ENCODE results near the gene VPS9D1. TPM values are rescaled to one million over a fixed set of nuclear protein-coding genes. Genes with fewer than 3 reads are reported as not detected.
"Not testable (repeated sequence)": the region's sequence is repeated elsewhere in the genome, so short reads cannot be mapped to it uniquely, and the experiment has no call there.

VPS9D1 gene
- total RNA-seq, 1 donor from 2014 or later: 12.2 TPM

DNA sequence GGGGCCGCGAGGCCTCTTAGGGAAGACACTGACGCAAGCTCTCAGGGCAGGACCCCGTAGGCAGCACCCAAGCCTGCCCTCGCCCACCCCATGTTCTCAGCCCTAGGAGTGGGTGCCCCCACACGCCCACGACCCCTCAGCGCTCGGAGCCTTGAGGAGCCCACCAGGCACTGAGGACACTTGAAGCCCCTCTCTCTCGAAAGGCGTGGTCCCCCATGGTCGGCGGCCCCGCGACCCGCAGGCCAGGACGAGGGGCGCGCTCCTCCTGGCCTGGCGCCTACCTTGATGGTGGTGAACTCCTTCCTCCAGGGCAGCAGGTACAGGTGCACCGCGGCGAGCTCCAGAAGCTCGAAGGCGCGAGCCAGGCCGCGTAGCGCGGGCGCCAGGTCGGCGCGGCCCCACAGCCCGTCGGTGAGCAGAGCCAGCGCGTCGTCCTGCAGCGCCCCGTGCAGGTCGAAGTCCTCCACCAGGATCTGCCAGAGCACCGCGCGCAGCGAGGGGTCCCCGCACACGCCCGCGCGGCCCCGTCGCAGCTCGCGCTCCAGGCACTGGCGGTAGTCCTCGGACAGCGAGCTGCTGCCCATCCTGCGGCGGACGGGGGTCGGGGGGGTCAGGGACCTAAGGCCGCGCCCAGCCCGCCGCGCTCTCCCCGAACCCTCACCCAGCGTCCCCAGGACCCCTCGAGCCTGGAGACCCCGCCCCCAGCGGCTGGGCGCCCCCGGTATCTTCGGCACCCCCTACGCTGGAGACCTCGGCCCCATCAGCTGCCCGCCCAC, 19.9 kb downstream of the VPS9D1 start:
- peak overlapping the region; percentile 25 for H3K4me3 Mint-ChIP-seq (ENCODE audit: unreplicated experiment)
- H3K4me1 Mint-ChIP-seq (ENCODE audit: unreplicated experiment): no peaks in the 10 kb centered on the region
- H3K27ac Mint-ChIP-seq (ENCODE audit: unreplicated experiment): no peak overlapping the region
- DNase-seq (ENCODE audit: low spot score): peak; percentile 60
- H3K27me3 Mint-ChIP-seq (ENCODE audit: unreplicated experiment): peaks cover 15% of the 10 kb centered on the region
- H3K9me3 Mint-ChIP-seq (ENCODE audit: unreplicated experiment): no peaks in the 10 kb centered on the region
- peaks cover 6% of the 10 kb centered on the region for H3K36me3 Mint-ChIP-seq (ENCODE audit: low read depth, unreplicated experiment)
- TF ChIP-seq, protein P1, sequence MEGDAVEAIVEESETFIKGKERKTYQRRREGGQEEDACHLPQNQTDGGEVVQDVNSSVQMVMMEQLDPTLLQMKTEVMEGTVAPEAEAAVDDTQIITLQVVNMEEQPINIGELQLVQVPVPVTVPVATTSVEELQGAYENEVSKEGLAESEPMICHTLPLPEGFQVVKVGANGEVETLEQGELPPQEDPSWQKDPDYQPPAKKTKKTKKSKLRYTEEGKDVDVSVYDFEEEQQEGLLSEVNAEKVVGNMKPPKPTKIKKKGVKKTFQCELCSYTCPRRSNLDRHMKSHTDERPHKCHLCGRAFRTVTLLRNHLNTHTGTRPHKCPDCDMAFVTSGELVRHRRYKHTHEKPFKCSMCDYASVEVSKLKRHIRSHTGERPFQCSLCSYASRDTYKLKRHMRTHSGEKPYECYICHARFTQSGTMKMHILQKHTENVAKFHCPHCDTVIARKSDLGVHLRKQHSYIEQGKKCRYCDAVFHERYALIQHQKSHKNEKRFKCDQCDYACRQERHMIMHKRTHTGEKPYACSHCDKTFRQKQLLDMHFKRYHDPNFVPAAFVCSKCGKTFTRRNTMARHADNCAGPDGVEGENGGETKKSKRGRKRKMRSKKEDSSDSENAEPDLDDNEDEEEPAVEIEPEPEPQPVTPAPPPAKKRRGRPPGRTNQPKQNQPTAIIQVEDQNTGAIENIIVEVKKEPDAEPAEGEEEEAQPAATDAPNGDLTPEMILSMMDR (IDR thresholded peaks at IDR 0.05; ENCODE audit: unreplicated experiment): no peak

DNA sequence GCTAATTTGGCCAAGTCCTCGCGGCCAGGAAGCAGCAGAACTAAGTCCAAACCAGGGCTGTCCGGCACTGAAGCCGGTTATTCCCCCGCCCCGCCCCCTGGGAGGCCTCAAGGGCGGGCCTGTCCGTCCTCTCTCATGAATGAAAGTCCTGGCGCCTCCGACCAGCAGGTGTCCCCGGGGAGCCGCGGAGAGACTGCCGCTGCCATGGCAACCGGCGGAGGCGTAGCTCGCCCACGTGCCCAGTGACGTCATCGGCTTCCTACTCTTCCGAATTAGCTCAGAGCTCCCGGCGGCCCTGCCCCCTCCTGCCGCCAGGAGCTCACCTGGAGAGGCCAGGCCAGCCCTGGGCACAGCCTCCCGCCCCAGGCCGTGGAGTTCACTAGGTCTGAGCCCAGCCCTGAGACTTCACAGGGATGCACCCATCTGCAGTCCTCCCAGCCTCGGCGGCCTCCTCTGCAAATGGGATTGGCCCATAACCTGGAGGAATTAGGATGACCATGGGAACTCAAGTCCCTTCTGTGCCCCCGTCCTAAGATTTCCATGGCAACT, 20.5 kb downstream of the VPS9D1 start:
- H3K27ac Mint-ChIP-seq (ENCODE audit: unreplicated experiment): no peak overlapping the region
- TF ChIP-seq, protein P1 (IDR thresholded peaks at IDR 0.05; ENCODE audit: unreplicated experiment): peak; percentile 72
- peaks cover 20% of the 10 kb centered on the region for H3K27me3 Mint-ChIP-seq (ENCODE audit: unreplicated experiment)
- peaks cover 6% of the 10 kb centered on the region for H3K36me3 Mint-ChIP-seq (ENCODE audit: low read depth, unreplicated experiment)
- H3K4me1 Mint-ChIP-seq (ENCODE audit: unreplicated experiment): no peaks in the 10 kb centered on the region
- peak overlapping the region; percentile 25 for H3K4me3 Mint-ChIP-seq (ENCODE audit: unreplicated experiment)
- no peaks in the 10 kb centered on the region for H3K9me3 Mint-ChIP-seq (ENCODE audit: unreplicated experiment)
- peak; percentile 99 for DNase-seq (ENCODE audit: low spot score)

DNA sequence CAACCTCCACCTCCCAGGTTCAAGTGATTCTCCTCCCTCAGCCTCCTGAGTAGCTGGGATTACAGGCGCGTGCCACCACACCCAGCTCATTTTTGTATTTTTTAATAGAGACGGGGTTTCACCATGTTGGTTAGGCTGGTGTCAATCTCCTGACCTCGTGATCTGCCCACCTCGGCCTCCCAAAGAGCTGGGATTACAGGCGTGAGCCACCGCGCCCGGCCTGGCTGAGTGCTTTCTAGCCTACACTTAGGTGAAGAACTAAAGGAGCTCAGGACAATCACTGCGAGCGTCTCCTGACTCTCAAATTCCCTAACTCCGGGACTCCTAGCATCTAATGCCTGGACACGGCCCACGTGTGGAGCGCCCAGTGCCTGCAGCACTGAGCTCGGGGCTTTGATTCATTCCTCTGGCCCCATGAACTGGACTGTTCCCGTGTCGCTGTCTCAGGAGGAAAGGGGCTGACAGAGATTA, 21.0 kb downstream of the VPS9D1 start:
- H3K27ac Mint-ChIP-seq (ENCODE audit: unreplicated experiment); DNase-seq (ENCODE audit: low spot score); H3K9me3 Mint-ChIP-seq (ENCODE audit: unreplicated experiment); H3K36me3 Mint-ChIP-seq (ENCODE audit: low read depth, unreplicated experiment); H3K4me3 Mint-ChIP-seq (ENCODE audit: unreplicated experiment); H3K4me1 Mint-ChIP-seq (ENCODE audit: unreplicated experiment): not testable (repeated sequence)
- peaks cover 20% of the 10 kb centered on the region for H3K27me3 Mint-ChIP-seq (ENCODE audit: unreplicated experiment)

DNA sequence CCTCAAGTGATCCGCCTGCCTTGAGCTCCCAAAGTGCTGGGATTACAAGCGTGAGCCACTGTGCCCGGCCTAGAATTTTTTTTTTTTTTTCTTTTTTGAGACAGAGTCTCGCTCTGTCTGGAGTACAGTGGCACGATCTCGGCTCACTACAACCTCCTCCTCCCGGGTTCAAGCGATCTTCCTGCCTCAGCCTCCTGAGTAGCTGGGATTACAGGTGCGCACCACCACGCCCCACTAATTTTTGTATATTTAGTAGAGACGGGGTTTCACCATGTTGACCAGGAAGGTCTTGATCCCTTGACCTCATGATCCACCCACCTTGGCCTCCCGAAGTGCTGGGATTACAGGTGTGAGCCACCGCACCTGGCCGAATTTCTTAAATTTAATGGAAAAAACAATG, 22.0 kb downstream of the VPS9D1 start:
- not testable (repeated sequence) for H3K36me3 Mint-ChIP-seq (ENCODE audit: low read depth, unreplicated experiment); H3K4me1 Mint-ChIP-seq (ENCODE audit: unreplicated experiment); H3K9me3 Mint-ChIP-seq (ENCODE audit: unreplicated experiment); H3K27ac Mint-ChIP-seq (ENCODE audit: unreplicated experiment); DNase-seq (ENCODE audit: low spot score)
- H3K4me3 Mint-ChIP-seq (ENCODE audit: unreplicated experiment): peak overlapping the region; percentile 85
- peaks cover 21% of the 10 kb centered on the region for H3K27me3 Mint-ChIP-seq (ENCODE audit: unreplicated experiment)

DNA sequence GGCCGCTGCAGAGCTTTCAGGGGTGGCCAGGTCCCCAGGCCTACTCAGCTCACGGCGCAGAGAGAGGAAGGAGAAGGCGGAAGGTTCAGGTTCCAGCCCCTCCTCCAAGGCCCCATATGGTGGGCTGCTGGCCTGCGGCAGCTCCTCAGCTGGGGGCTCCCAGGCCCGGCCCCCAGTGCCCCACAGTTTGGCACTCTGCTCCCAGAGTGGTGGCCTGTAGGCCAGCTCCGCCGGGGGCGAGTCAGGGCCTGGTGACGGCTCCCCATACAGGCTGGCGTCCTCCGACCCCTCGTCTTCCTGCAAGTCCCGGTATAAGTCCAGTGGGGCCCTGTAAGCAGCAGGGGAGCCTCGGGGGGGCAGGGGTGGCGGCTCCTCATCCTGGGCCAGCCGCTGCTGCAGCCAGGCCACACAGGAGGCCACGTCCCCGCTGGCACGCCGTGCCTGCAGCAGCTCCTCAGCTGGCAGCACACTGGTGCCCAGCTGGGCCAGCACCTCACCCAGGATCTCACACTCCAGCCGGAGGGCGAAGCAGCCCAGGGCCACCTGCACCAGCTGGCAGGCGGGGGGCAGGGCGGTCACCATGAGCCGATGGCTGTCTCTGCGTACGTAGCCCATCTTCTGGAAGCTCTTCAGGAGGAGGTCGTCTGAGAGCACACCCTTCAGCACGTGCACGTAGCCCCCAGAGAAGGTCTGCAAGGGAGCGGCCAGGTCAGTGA, 22.9 kb downstream of the VPS9D1 start:
- no peak for DNase-seq (ENCODE audit: low spot score)
- H3K27ac Mint-ChIP-seq (ENCODE audit: unreplicated experiment): no peak overlapping the region
- no peak overlapping the region for H3K4me3 Mint-ChIP-seq (ENCODE audit: unreplicated experiment)
- H3K4me1 Mint-ChIP-seq (ENCODE audit: unreplicated experiment): no peaks in the 10 kb centered on the region
- H3K9me3 Mint-ChIP-seq (ENCODE audit: unreplicated experiment): no peaks in the 10 kb centered on the region
- H3K27me3 Mint-ChIP-seq (ENCODE audit: unreplicated experiment): peaks cover 22% of the 10 kb centered on the region
- peaks cover 12% of the 10 kb centered on the region for H3K36me3 Mint-ChIP-seq (ENCODE audit: low read depth, unreplicated experiment)
- TF ChIP-seq, protein P1 (IDR thresholded peaks at IDR 0.05; ENCODE audit: unreplicated experiment): no peak

Data from endothelial cell (in vitro differentiated cells).